GM12891 (cell line): Measurements from ENCODE around the gene C1orf159.

Experiments used
- POLR2A ChIP-seq: IDR thresholded peaks from 2 replicates; pipeline ENCODE4 v1.6.1; 2011; ENCODE audit warnings: low read depth, low read length, control low read depth
- POLR2AphosphoS5 ChIP-seq: IDR thresholded peaks from 2 replicates; pipeline ENCODE4 v1.6.1; 2011; ENCODE audit warnings: low read depth, low read length, control low read depth

GRCh38 chr1:1118876-1119220 lies 3.0 kb upstream of the C1orf159 start:
- TF ChIP-seq POLR2A: no peak
- TF ChIP-seq POLR2AphosphoS5: no peak
